ENCODE results near the gene ULK4. TPM values are rescaled to one million over a fixed set of nuclear protein-coding genes. Genes with fewer than 3 reads are reported as not detected.

The ULK4 gene
- polyA plus RNA-seq, 1 donor from 2014 or later, result 7.2 TPM

DNA sequence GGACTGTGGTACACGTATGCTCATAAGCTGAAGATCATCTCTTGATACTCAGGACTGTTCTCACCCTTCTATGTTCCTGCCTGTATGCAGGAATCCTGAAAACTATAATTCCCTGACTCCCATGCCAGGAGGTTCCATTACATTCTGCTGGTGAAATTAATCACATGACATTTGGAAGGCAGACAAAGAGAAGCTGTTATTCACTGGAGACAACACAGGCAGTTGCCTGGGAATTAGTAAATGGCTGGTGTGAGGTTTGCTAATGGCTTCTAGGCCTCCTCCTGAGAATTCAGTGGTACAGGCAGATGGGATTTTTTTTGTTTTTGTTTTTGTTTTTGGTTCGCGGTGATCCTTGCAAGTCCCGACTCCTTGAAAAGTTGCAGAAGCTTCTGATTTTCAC, 671.2 kb downstream of the ULK4 start:
- no peaks in the 10 kb centered on the region for H3K9me2 ChIP-seq (ENCODE audit: insufficient read depth, low read length)
- H3K4me3 ChIP-seq (ENCODE audit: low read length), result no peak overlapping the region
- TF ChIP-seq, protein P1, sequence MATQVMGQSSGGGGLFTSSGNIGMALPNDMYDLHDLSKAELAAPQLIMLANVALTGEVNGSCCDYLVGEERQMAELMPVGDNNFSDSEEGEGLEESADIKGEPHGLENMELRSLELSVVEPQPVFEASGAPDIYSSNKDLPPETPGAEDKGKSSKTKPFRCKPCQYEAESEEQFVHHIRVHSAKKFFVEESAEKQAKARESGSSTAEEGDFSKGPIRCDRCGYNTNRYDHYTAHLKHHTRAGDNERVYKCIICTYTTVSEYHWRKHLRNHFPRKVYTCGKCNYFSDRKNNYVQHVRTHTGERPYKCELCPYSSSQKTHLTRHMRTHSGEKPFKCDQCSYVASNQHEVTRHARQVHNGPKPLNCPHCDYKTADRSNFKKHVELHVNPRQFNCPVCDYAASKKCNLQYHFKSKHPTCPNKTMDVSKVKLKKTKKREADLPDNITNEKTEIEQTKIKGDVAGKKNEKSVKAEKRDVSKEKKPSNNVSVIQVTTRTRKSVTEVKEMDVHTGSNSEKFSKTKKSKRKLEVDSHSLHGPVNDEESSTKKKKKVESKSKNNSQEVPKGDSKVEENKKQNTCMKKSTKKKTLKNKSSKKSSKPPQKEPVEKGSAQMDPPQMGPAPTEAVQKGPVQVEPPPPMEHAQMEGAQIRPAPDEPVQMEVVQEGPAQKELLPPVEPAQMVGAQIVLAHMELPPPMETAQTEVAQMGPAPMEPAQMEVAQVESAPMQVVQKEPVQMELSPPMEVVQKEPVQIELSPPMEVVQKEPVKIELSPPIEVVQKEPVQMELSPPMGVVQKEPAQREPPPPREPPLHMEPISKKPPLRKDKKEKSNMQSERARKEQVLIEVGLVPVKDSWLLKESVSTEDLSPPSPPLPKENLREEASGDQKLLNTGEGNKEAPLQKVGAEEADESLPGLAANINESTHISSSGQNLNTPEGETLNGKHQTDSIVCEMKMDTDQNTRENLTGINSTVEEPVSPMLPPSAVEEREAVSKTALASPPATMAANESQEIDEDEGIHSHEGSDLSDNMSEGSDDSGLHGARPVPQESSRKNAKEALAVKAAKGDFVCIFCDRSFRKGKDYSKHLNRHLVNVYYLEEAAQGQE (IDR thresholded peaks at IDR 0.05; ENCODE audit: borderline replicate concordance), result no peak
- TF ChIP-seq TAF1 (IDR thresholded peaks at IDR 0.05; ENCODE audit: low read depth) (no peak), CTCF (IDR thresholded peaks at IDR 0.05; ENCODE audit: poor library complexity, severe bottlenecking) (no peak), POLR2AphosphoS5 (IDR thresholded peaks at IDR 0.05) (no peak), SMC3 (conservative IDR thresholded peaks at IDR 0.05; ENCODE audit: poor library complexity) (no peak), RAD21 (conservative IDR thresholded peaks at IDR 0.05) (no peak), MXI1 (conservative IDR thresholded peaks at IDR 0.05; ENCODE audit: poor library complexity, severe bottlenecking) (no peak), EZH2 (IDR thresholded peaks at IDR 0.05; ENCODE audit: borderline replicate concordance, insufficient read depth, low read length, poor library complexity, severe bottlenecking) (no peak), EP300 (conservative IDR thresholded peaks at IDR 0.05; ENCODE audit: poor library complexity, severe bottlenecking) (no peak)
- no peak overlapping the region for H3K27ac ChIP-seq (ENCODE audit: low read length)
- no peaks in the 10 kb centered on the region for H3K36me3 ChIP-seq (ENCODE audit: insufficient read depth, low read length)
- H4K20me1 ChIP-seq (ENCODE audit: insufficient read depth), result no peaks in the 10 kb centered on the region
- no peaks in the 10 kb centered on the region for H3K9me3 ChIP-seq (ENCODE audit: low read length)
- H3K79me2 ChIP-seq (replicated peaks; ENCODE audit: insufficient read depth, low read length), result no peaks in the 10 kb centered on the region
- no peak overlapping the region for H3K4me2 ChIP-seq (ENCODE audit: low read length)
- no peak overlapping the region for H3K9ac ChIP-seq (ENCODE audit: low read length)
- no peak overlapping the region for H2AFZ ChIP-seq (ENCODE audit: low read depth, low read length)
- peaks cover 5% of the 10 kb centered on the region for H3F3A ChIP-seq (ENCODE audit: insufficient read depth, low read length, poor library complexity, severe bottlenecking)
- no peaks in the 10 kb centered on the region for H3K27me3 ChIP-seq (ENCODE audit: insufficient read depth, low read depth, low read length)

- no peaks in the 10 kb centered on the region for H3K79me2 ChIP-seq (replicated peaks; ENCODE audit: insufficient read depth, low read length)
- H3K4me3 ChIP-seq (ENCODE audit: low read length), result no peak overlapping the region
- no peaks in the 10 kb centered on the region for H3K9me2 ChIP-seq (ENCODE audit: insufficient read depth, low read length)
- no peak overlapping the region for H3K9ac ChIP-seq (ENCODE audit: low read length)
- H3K27me3 ChIP-seq (ENCODE audit: insufficient read depth, low read depth, low read length), result no peaks in the 10 kb centered on the region
- no peak overlapping the region for H2AFZ ChIP-seq (ENCODE audit: low read depth, low read length)
- TF ChIP-seq SMC3 (conservative IDR thresholded peaks at IDR 0.05; ENCODE audit: poor library complexity) (no peak), TAF1 (IDR thresholded peaks at IDR 0.05; ENCODE audit: low read depth) (no peak), MXI1 (conservative IDR thresholded peaks at IDR 0.05; ENCODE audit: poor library complexity, severe bottlenecking) (no peak), EZH2 (IDR thresholded peaks at IDR 0.05; ENCODE audit: borderline replicate concordance, insufficient read depth, low read length, poor library complexity, severe bottlenecking) (no peak), CTCF (IDR thresholded peaks at IDR 0.05; ENCODE audit: poor library complexity, severe bottlenecking) (no peak), EP300 (conservative IDR thresholded peaks at IDR 0.05; ENCODE audit: poor library complexity, severe bottlenecking) (no peak), POLR2AphosphoS5 (IDR thresholded peaks at IDR 0.05) (no peak), RAD21 (conservative IDR thresholded peaks at IDR 0.05) (no peak)
- TF ChIP-seq, protein P1 (IDR thresholded peaks at IDR 0.05; ENCODE audit: borderline replicate concordance), result no peak
- no peaks in the 10 kb centered on the region for H4K20me1 ChIP-seq (ENCODE audit: insufficient read depth)
- H3K9me3 ChIP-seq (ENCODE audit: low read length), result no peaks in the 10 kb centered on the region
- no peak overlapping the region for H3K4me2 ChIP-seq (ENCODE audit: low read length)
- H3K36me3 ChIP-seq (ENCODE audit: insufficient read depth, low read length), result no peaks in the 10 kb centered on the region
- H3F3A ChIP-seq (ENCODE audit: insufficient read depth, low read length, poor library complexity, severe bottlenecking), result peaks cover 5% of the 10 kb centered on the region
- H3K27ac ChIP-seq (ENCODE audit: low read length), result no peak overlapping the region
These were observed 671.6 kb downstream of the ULK4 start for GRCh38 chr3:41290306-41290705.

Data from neural cell (in vitro differentiated cells).